Activated naive CD4-positive, alpha-beta T cell treated with anti-CD3 and anti-CD28 coated beads, Interleukin-2, amount 50 U/mL, for 16 hours (primary cell): ENCODE results near the gene WDR89.
"Not testable (repeated sequence)": the region's sequence is repeated elsewhere in the genome, so short reads cannot be mapped to it uniquely, and the experiment has no call there.

ENCODE experiments used
- DNase-seq: peaks from one replicate; pipeline ENCODE4 v3.0.0-alpha.2; 2020

WDR89 gene

GRCh38 chr14:63650256-63650952, 8.7 kb upstream of the WDR89 start:
- peak; percentile 47 for DNase-seq

- no peak for DNase-seq
These were observed 6.2 kb upstream of the WDR89 start for GRCh38 chr14:63647696-63648410.

GRCh38 chr14:63644741-63645140, 3.1 kb upstream of the WDR89 start:
- DNase-seq: no peak

DNA sequence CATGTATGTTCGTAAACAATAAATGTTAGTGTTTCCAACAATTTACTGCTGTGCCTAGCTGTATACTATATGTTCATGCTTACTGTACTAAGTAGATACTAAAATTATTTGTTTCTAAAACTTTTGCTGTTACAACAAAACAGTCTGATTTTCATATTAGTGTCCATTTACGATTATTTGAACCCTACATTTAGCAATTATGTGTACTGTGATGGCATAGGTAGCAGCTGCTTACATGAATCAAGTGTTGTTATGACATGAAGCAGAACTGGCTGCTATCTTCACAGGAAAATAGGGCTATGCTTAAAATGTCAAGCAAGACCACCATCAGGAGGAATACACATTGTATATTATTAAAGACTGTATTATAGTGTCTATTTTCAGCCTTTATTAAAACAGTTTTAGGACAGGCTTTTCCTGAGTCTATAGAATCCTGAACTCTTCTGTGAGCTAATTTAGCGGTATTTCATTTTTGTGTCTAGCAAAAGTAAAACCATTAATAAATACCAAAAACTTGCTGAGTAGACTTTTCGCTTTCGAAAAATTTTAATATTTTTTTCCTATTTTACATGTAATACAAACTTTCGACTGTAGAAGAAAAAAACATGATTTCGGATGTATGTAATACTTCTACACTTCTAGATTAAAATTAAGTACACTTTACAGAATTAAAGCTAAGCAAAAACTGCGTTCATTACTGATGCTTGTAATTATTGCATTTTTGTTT, 1.1 kb upstream of the WDR89 start:
- DNase-seq: no peak

- DNase-seq: peak; percentile 72
These were observed 549 bp upstream of the WDR89 start for GRCh38 chr14:63642229-63642611.

GRCh38 chr14:63638493-63638892, 3.2 kb downstream of the WDR89 start:
- no peak for DNase-seq

DNA sequence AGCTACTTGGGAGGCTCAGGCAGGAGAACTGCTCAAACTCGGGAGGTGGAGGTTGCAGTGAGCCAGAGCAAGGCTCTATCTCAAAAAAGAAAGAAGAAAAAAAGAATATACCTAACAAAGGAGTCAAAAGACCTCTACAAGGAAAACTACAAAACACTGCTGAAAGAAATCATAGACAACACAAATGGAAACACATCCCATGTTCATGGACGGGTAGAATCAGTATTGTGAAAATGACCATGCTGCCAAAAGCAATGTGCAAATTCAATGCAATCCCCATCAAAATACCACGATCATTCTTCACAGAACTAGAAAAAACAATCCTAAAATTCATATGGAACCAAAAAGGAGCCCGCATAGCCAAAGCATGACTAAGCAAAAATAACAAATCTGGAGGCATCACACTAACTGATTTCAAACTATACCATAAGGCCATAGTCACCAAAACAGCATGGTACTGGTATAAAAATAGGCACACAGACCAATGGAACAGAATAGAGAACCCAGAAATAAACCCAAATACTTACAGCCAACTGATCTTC, 5.5 kb downstream of the WDR89 start:
- DNase-seq: not testable (repeated sequence)

GRCh38 chr14:63633801-63634200, 7.9 kb downstream of the WDR89 start:
- no peak for DNase-seq

- no peak for DNase-seq
These were observed 8.6 kb downstream of the WDR89 start for GRCh38 chr14:63632932-63633514.

DNA sequence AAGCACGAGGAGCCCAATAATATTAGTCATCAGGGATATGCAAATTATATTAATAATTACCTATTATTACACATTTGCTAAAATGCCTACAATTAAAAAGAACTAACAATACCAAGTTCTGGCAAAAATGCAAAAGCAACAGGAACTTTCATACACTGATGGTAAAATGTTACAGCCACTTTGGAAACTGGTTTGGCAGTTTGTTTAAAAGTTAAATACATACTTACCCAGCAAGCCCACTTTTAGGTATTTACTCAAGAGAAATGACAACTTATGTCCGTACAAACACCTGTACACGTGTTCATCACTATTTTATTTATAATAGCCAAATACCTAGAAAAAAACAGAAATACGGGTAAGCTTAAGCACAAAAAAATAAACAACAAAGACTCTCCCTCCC, 17.0 kb downstream of the WDR89 start:
- DNase-seq: no peak

DNA sequence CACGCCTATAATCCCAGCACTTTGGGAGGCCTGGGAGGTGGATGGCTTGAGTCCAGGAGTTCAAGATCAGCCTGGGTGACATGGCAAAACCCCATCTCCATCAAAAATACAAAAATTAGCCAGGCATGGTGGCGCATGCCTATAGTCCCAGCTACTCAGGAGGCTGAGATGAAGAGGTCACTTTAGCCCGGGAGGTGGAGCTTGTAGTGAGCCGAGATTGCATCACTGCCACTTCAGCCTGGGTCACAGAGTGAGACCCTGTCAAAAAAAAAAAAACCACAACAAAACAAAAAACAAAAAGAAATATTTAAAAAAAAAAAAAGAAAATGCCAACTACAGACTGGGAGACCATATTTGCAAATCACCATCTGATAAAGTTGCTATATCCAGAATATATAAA, 17.5 kb downstream of the WDR89 start:
- no peak for DNase-seq

DNA sequence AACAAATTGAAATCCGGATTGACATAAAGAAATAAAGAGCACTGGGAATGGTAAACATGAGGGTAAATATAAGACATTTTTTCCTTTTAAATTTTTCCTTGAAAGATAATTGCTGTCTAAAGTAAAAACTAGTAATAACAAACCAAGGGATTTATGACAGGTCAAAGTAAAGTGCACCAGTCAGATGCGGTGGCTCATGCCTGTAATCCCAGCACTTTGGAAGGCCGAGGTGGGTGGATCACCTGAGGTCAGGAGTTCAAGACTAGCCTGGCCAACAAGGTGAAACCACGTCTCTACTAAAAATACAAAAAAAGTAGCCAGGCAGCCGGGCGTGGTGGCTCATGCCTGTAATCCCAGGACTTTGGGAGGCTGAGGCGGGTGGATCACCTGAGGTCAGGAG, 19.7 kb downstream of the WDR89 start:
- not testable (repeated sequence) for DNase-seq

GRCh38 chr14:63616015-63616414, 25.7 kb downstream of the WDR89 start:
- no peak for DNase-seq

- DNase-seq: no peak
These were observed 26.9 kb downstream of the WDR89 start for GRCh38 chr14:63614679-63615363.

GRCh38 chr14:63611078-63611477, 30.6 kb downstream of the WDR89 start:
- DNase-seq: no peak

DNA sequence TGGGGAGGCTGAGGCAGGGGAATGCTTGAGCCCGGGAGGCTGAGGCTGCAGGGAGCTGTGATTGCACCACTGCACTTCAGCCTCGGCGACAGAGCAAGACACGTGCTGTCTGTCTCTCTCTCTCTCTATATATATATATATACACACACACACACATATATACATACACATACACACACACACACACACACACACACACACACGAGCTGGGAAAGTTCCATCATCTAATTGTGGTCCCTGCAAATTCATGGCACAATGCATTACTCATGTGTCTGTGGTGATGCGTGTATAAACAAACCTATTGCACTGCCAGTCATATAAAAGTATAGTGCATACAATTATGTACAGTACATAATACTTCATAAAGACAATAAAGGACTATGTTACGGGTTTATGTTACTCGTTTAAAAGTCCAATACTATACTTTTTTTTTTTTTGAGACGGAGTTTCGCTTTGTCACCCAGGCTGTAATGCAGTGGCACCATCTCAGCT, 36.6 kb downstream of the WDR89 start:
- DNase-seq: no peak

DNA sequence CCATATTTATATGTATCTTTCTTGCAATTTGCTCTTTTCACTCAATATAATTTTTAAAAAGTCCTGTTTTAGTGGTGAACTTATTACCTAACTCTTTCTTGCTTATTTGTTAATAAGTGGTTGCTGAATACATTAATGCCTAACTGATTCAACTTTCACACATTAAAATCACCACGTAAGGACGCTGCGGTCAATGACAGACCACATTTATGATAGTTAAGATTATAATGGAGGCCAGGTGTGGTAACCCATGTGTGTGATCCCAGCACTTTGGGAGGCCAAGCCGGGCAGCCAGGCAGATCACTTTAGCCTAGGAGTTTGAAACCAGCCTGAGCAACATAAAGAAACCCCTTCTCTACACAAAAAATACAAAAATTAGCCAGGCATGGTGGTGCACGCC, 37.0 kb downstream of the WDR89 start:
- no peak for DNase-seq

GRCh38 chr14:63603749-63604277, 37.9 kb downstream of the WDR89 start:
- DNase-seq: no peak

DNA sequence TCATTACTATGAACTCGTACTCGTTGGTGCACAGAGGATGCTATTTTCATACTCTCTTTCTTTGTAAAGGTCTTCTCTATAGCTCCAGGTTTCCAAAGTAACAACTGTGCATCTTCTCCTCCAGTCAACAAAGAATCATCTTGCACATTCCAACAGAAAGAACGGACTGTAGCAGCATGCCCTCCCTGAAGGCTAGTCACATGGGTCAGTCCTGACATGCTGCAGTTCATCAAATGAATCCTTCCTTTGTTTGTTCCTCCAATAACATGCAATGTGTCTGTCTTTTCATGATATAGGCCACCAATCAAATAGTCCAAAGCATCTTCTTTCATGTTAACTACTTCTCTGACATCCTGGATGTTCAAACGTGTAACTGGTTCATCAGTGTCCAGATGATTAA, 42.9 kb downstream of the WDR89 start:
- DNase-seq: no peak

DNA sequence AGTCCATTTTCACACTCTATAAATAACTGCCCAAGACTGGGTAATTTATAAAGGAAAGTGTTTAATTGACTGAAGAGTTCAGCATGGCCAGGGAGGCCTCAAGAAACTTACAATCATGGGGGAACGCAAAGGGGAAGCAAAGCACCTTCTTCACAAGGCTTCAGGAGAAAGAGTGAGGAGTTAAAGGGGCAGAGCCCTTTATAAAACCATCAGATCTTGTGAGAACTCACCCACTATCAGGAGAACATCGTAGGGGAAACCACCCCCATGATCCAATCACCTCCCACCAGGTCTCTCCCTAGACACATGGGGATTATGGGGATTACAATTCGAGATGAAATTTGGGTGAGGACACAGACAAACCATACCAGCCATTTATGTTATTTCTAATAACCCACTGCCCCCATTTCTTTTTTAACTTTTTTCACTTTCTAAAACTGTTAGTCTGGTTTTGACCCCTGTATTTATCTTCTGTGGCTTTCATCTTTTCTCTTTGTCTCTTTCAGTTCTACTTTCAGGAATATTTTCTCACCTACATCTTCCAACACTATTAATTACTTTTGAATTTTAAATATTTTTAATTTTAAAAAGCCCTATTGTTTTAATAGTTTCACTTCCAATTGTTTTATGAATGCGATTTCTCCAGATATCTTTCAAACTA, 44.5 kb downstream of the WDR89 start:
- DNase-seq: no peak

DNA sequence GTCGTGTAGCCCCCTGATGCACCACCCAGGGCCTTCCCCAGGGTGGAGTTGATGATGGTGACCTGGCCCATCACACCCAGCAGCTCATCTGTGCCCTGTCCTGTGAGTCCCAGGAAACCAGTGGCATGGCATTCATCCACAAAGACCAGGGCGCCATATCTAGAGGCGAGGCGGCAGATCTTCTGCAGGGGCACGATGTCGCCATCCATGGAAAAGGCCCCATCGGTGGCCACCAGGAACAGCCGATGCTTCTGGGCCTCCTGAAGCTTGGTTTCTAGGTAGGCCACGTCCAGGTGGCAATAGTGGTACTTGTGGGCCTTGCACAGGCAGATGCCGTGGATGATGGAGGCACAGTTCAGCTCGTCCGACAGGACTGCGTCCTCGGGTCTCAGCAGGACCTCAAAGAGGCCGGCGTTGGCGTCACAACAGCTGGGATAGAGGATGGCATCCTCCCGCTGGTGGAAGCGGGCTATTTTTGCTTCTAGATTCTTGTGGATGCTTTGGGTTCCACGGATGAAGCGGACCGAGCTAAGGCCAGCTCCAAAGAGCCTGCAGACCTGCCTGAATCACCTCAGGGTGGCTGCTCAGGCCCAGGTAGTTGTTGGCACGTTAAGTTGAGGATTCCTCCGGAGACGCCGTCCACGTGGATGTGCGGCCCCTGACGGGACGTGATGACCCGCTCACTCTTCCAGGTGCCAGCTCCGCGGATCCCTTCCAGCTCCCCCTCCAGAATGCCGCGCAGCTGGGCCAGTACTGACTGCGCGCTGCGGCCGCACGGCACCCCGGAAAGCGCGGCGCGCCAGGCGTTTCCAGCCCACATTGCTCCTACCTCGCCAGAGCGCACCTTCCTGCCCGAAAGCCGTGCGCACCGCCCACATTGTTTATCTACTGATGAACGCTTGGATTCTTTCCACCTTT, 47.0 kb downstream of the WDR89 start:
- no peak for DNase-seq
